IMR-90 (cell line): Measurements from ENCODE around the gene CDKAL1.
"Not testable (repeated sequence)": the region's sequence is repeated elsewhere in the genome, so short reads cannot be mapped to it uniquely, and the experiment has no call there.

ENCODE experiments used
- BHLHE40 ChIP-seq: fragments of 150-350 bp; IDR thresholded peaks from 2 replicates; pipeline ENCODE4 v1.6.1; 2016; ENCODE audit warnings: mild to moderate bottlenecking, low read depth, low read length
- CTCF ChIP-seq: conservative IDR thresholded peaks from 2 replicates; pipeline ENCODE4 v1.5.1; 2012; ENCODE audit warnings: mild to moderate bottlenecking, low read depth, low read length, improper control_type of control experiment
- ELK1 ChIP-seq: fragments of 150-350 bp; IDR thresholded peaks from 2 replicates; pipeline ENCODE4 v1.6.1; 2016; ENCODE audit warnings: low read depth, mild to moderate bottlenecking, low read length, moderate library complexity, borderline replicate concordance
- MAFK ChIP-seq: IDR thresholded peaks from 2 replicates; pipeline ENCODE4 v1.6.1; 2012; ENCODE audit warnings: low read depth, low read length, improper control_type of control experiment
- MXI1 ChIP-seq: IDR thresholded peaks from 2 replicates; pipeline ENCODE4 v1.6.1; 2012; ENCODE audit warnings: low read depth, mild to moderate bottlenecking, low read length, moderate library complexity, borderline replicate concordance
- POLR2A ChIP-seq: IDR thresholded peaks from 2 replicates; pipeline ENCODE4 v1.6.1; 2012; ENCODE audit warnings: mild to moderate bottlenecking, low read depth, low read length
- RAD21 ChIP-seq: IDR thresholded peaks from 2 replicates; pipeline ENCODE4 v1.6.1; 2012; ENCODE audit warnings: low read length, improper control_type of control experiment

GRCh38 chr6:21195301-21195700 lies 661.0 kb downstream of the CDKAL1 start:
- TF ChIP-seq MXI1, CTCF, MAFK, ELK1, BHLHE40, POLR2A, RAD21: not testable (repeated sequence)
